Gastroesophageal sphincter (tissue), 4 donors: ENCODE results near the gene NFAM1. TPM values are rescaled to one million over a fixed set of nuclear protein-coding genes. Genes with fewer than 3 reads are reported as not detected.

Source experiments
- ATAC-seq: fragments of 150-250 bp; one replicate; pipeline ENCODE4 v1.9.1; 2016; ENCODE audit warnings: mild to moderate bottlenecking, moderate library complexity
- H3K27ac ChIP-seq, 4 donors: fragments of 200-600 bp; sonication (generic) in 3 of 4; 1 replicate in 3 of 4; 2 replicates in 1 of 4; pipeline ENCODE4 v1.5.1; 2016 to 2019
- H3K27me3 ChIP-seq: fragments of 200-600 bp; sonication (generic); one replicate; pipeline ENCODE4 v1.5.1; 2019
- H3K36me3 ChIP-seq, 2 donors: fragments of 200-600 bp; sonication (generic); one replicate each; pipeline ENCODE4 v1.5.1; 2019; ENCODE audit warnings: control low read depth in 1 of 2
- H3K4me1 ChIP-seq, 3 donors: fragments of 200-600 bp; sonication (generic); 1 replicate in 2 of 3; 2 replicates in 1 of 3; pipeline ENCODE4 v1.5.1; 2016 to 2019; ENCODE audit warnings: control low read depth in 2 of 3
- H3K4me3 ChIP-seq, 2 donors: fragments of 200-600 bp; sonication (generic); one replicate each; pipeline ENCODE4 v1.5.1; 2019; ENCODE audit warnings: mild to moderate bottlenecking in 1 of 2, moderate library complexity in 1 of 2
- H3K9me3 ChIP-seq, 3 donors: fragments of 200-600 bp; sonication (generic); one replicate each; pipeline ENCODE4 v1.5.1; 2017 to 2019; ENCODE audit warnings: control low read depth in 2 of 3
- CTCF ChIP-seq, 4 experiments: fragments of 200-600 bp in 2 of 4; fragments of 450-650 bp in 2 of 4; sonication (generic) in 1 of 4; IDR thresholded peaks; one replicate each; pipeline ENCODE4 v1.5.1; 2017 to 2019; ENCODE audit warnings: antibody characterized with exemption in 4 of 4, mild to moderate bottlenecking in 2 of 4, moderate library complexity in 2 of 4
- EP300 ChIP-seq: sonication (generic); formaldehyde crosslinking; IDR thresholded peaks from one replicate; pipeline ENCODE4 v1.6.1; 2017; ENCODE audit warnings: antibody characterized with exemption, mild to moderate bottlenecking
- POLR2A ChIP-seq, 2 donors: fragments of 450-650 bp; IDR thresholded peaks; one replicate each; pipeline ENCODE4 v1.6.1; 2017; ENCODE audit warnings: antibody characterized with exemption in 2 of 2, mild to moderate bottlenecking in 2 of 2, moderate library complexity in 1 of 2
- POLR2AphosphoS5 ChIP-seq: sonication (generic); formaldehyde crosslinking; IDR thresholded peaks from one replicate; pipeline ENCODE4 v1.6.1; 2017; ENCODE audit warnings: antibody characterized with exemption
- WGBS, 2 donors: methylation state at CpG; one replicate each; pipeline ENCODE4 v1.1.5; 2018; ENCODE audit warnings: low coverage in 1 of 2; 5-methylcytosine and 5-hydroxymethylcytosine counted together
- total RNA-seq, 4 donors: library from RNA; depleted of rRNA; stranded (reverse); fragments of >200 nt; gene quantifications; one replicate each; pipeline ENCODE4 v1.1.0, GENCODE V29; 2016

The NFAM1 gene
- total RNA-seq, 4 donors from 2014 or later = 1.2 to 3.4 (median 2.7) TPM

- Histone ChIP-seq H3K27ac (peak overlapping the region in 2 of 4 donors; percentile 31 to 67), H3K4me3 (no peak overlapping the region), H3K4me1 (peaks cover 0 to 6% (median 0%) of the 10 kb centered on the region in 3 donors), H3K9me3 (no peaks in the 10 kb centered on the region), H3K36me3 (no peaks in the 10 kb centered on the region), H3K27me3 (no peaks in the 10 kb centered on the region)
- ATAC-seq = peak; percentile 90
- no peak for TF ChIP-seq POLR2AphosphoS5
- TF ChIP-seq CTCF (IDR thresholded peaks at IDR 0.05) = no peak
- no peak for TF ChIP-seq EP300
- no peak for TF ChIP-seq POLR2A (IDR thresholded peaks at IDR 0.05)
- 39 to 56% methylated on average over 2 to 4 of the region's 12 CpGs for WGBS, 2 donors
These were observed 55.3 kb downstream of the NFAM1 start for GRCh38 chr22:42376711-42377554.

- ATAC-seq = no peak
- 75 to 90% methylated on average over 2 to 3 of the region's 5 CpGs for WGBS, 2 donors
These were observed 56.2 kb downstream of the NFAM1 start for GRCh38 chr22:42375982-42376381.

GRCh38 chr22:42372976-42373375 is 59.2 kb downstream of the NFAM1 start:
- Histone ChIP-seq H3K4me3 (no peak overlapping the region), H3K27me3 (no peaks in the 10 kb centered on the region), H3K36me3 (no peaks in the 10 kb centered on the region), H3K9me3 (no peaks in the 10 kb centered on the region), H3K27ac (no peak overlapping the region), H3K4me1 (peaks cover 0 to 23% (median 5%) of the 10 kb centered on the region in 3 donors)
- TF ChIP-seq CTCF (IDR thresholded peaks at IDR 0.05) (no peak), EP300 (no peak), POLR2A (IDR thresholded peaks at IDR 0.05) (no peak)
- no peak for ATAC-seq
- 86 to 91% methylated on average over 3 to 7 of the region's 7 CpGs for WGBS, 2 donors

More at GRCh38 chr22:42375982-42376381, 56.2 kb downstream of the NFAM1 start:
- TF ChIP-seq CTCF (IDR thresholded peaks at IDR 0.05) = no peak
- TF ChIP-seq EP300 = no peak
- TF ChIP-seq POLR2A (IDR thresholded peaks at IDR 0.05) = no peak
- no peak for TF ChIP-seq POLR2AphosphoS5
- Histone ChIP-seq H3K36me3 (no peaks in the 10 kb centered on the region), H3K27ac (peak overlapping the region in 2 of 4 donors; percentile 31 to 67), H3K27me3 (no peaks in the 10 kb centered on the region), H3K9me3 (no peaks in the 10 kb centered on the region), H3K4me1 (peaks cover 0 to 6% (median 0%) of the 10 kb centered on the region in 3 donors), H3K4me3 (no peak overlapping the region)

GRCh38 chr22:42371501-42371900 is 60.7 kb downstream of the NFAM1 start:
- no peaks in the 10 kb centered on the region for H3K36me3 ChIP-seq
- no peaks in the 10 kb centered on the region for H3K9me3 ChIP-seq
- no peak overlapping the region for H3K27ac ChIP-seq
- H3K4me1 ChIP-seq = peaks cover 0 to 37% (median 18%) of the 10 kb centered on the region in 3 donors
- no peak overlapping the region for H3K4me3 ChIP-seq
- WGBS, 2 donors = 67% methylated on average over 1 of the region's 3 CpGs; no CpG with 5 or more reads in 1 of the 2 donors
- no peak for ATAC-seq
- no peaks in the 10 kb centered on the region for H3K27me3 ChIP-seq
- TF ChIP-seq POLR2AphosphoS5 = no peak
- TF ChIP-seq CTCF (IDR thresholded peaks at IDR 0.05) = no peak
- no peak for TF ChIP-seq EP300
- no peak for TF ChIP-seq POLR2A (IDR thresholded peaks at IDR 0.05)

GRCh38 chr22:42371099-42371498 is 61.1 kb downstream of the NFAM1 start:
- 86% methylated on average over 2 of the region's 4 CpGs; no CpG with 5 or more reads in 1 of the 2 donors for WGBS, 2 donors
- no peak overlapping the region for H3K4me3 ChIP-seq
- ATAC-seq = no peak

More at GRCh38 chr22:42371099-42371498, 61.1 kb downstream of the NFAM1 start:
- H3K4me1 ChIP-seq = peaks cover 0 to 39% (median 22%) of the 10 kb centered on the region in 3 donors
- no peaks in the 10 kb centered on the region for H3K9me3 ChIP-seq
- H3K36me3 ChIP-seq = no peaks in the 10 kb centered on the region
- H3K27me3 ChIP-seq = no peaks in the 10 kb centered on the region
- no peak overlapping the region for H3K27ac ChIP-seq
- TF ChIP-seq POLR2AphosphoS5 = no peak
- TF ChIP-seq POLR2A (IDR thresholded peaks at IDR 0.05) = no peak
